H9 (cell line): ENCODE measurements around the gene ITGB6. TPM values are rescaled to one million over a fixed set of nuclear protein-coding genes. Genes with fewer than 3 reads are reported as not detected.

Experiments
- DNase-seq: peaks from one replicate; pipeline ENCODE4 v3.0.0-alpha.2; 2017
- H2AFZ ChIP-seq: one replicate; pipeline ENCODE4 v1.6.1; 2013; ENCODE audit warnings: mild to moderate bottlenecking, low read length, control low read depth, moderate library complexity
- H2AK5ac ChIP-seq: 2 replicates; pipeline ENCODE4 v1.6.1; 2013; ENCODE audit warnings: low read length, control low read depth, mixed read lengths; ENCODE audit not compliant: insufficient read length
- H2BK120ac ChIP-seq: one replicate; pipeline ENCODE4 v1.6.1; 2013; ENCODE audit warnings: low read depth, mild to moderate bottlenecking, low read length, control low read depth, inconsistent platforms; ENCODE audit not compliant: poor library complexity, severe bottlenecking
- H2BK12ac ChIP-seq: 2 replicates; pipeline ENCODE4 v1.6.1; 2013; ENCODE audit warnings: low read length, control low read depth, mixed read lengths, low read depth; ENCODE audit not compliant: insufficient read length
- H2BK15ac ChIP-seq: 2 replicates; pipeline ENCODE4 v1.6.1; 2013; ENCODE audit warnings: low read depth, low read length, control low read depth
- H2BK20ac ChIP-seq: one replicate; pipeline ENCODE4 v1.6.1; 2013; ENCODE audit warnings: low read depth, mild to moderate bottlenecking, low read length, control low read depth, inconsistent platforms; ENCODE audit not compliant: poor library complexity, severe bottlenecking
- H2BK5ac ChIP-seq: 2 replicates; pipeline ENCODE4 v1.6.1; 2013; ENCODE audit warnings: low read length, control low read depth, mixed read lengths; ENCODE audit not compliant: insufficient read length
- H3K14ac ChIP-seq: 2 replicates; pipeline ENCODE4 v1.6.1; 2013; ENCODE audit warnings: low read length, control low read depth; ENCODE audit not compliant: insufficient read depth
- H3K18ac ChIP-seq: 2 replicates; pipeline ENCODE4 v1.6.1; 2013; ENCODE audit warnings: low read depth, mild to moderate bottlenecking, mixed read lengths, low read length, control low read depth; ENCODE audit not compliant: insufficient read length
- H3K23ac ChIP-seq: 2 replicates; pipeline ENCODE4 v1.6.1; 2013; ENCODE audit warnings: low read length, control low read depth, mixed read lengths, low read depth; ENCODE audit not compliant: insufficient read length
- H3K23me2 ChIP-seq: 2 replicates; pipeline ENCODE4 v1.6.1; 2013; ENCODE audit warnings: low read depth, mild to moderate bottlenecking, mixed read lengths, low read length, control low read depth; ENCODE audit not compliant: insufficient read length, poor library complexity, severe bottlenecking
- H3K27ac ChIP-seq: 2 replicates; pipeline ENCODE4 v1.5.1; 2013; ENCODE audit warnings: low read length, control low read depth, mixed read lengths, low read depth; ENCODE audit not compliant: insufficient read length
- H3K27me3 ChIP-seq: 2 replicates; pipeline ENCODE4 v1.6.1; 2013; ENCODE audit warnings: low read length, control low read depth, inconsistent platforms; ENCODE audit not compliant: insufficient read depth
- H3K4ac ChIP-seq: 2 replicates; pipeline ENCODE4 v1.6.1; 2013; ENCODE audit warnings: low read depth, mild to moderate bottlenecking, control low read depth, inconsistent platforms, low read length, moderate library complexity
- H3K4me1 ChIP-seq: 2 replicates; pipeline ENCODE4 v1.6.1; 2013; ENCODE audit warnings: low read length, control low read depth, inconsistent platforms; ENCODE audit not compliant: insufficient read depth
- H3K4me2 ChIP-seq: 2 replicates; pipeline ENCODE4 v1.6.1; 2013; ENCODE audit warnings: low read length, control low read depth, mixed read lengths; ENCODE audit not compliant: insufficient read length, insufficient read depth
- H3K56ac ChIP-seq: 2 replicates; pipeline ENCODE4 v1.6.1; 2013; ENCODE audit warnings: low read depth, mild to moderate bottlenecking, mixed read lengths, low read length, control low read depth; ENCODE audit not compliant: insufficient read length
- H3K79me1 ChIP-seq: 2 replicates; pipeline ENCODE4 v1.6.1; 2013; ENCODE audit warnings: low read depth, mild to moderate bottlenecking, moderate library complexity, low read length, control low read depth, inconsistent platforms; ENCODE audit not compliant: insufficient read depth, poor library complexity, severe bottlenecking
- H3K79me2 ChIP-seq: 2 replicates; pipeline ENCODE4 v1.6.1; 2013; ENCODE audit warnings: low read length, control low read depth, inconsistent platforms; ENCODE audit not compliant: insufficient read depth
- H3K9ac ChIP-seq: 2 replicates; pipeline ENCODE4 v1.6.1; 2013; ENCODE audit warnings: low read length, control low read depth, mixed read lengths; ENCODE audit not compliant: insufficient read length; ENCODE audit errors: extremely low read depth
- H3K9me3 ChIP-seq: one replicate; pipeline ENCODE4 v1.6.1; 2013; ENCODE audit warnings: low read depth, low read length, inconsistent platforms; ENCODE audit not compliant: control insufficient read depth
- H3T11ph ChIP-seq: one replicate; pipeline ENCODE4 v1.6.1; 2013; ENCODE audit warnings: mild to moderate bottlenecking, low read length, control low read depth, inconsistent platforms
- H4K20me1 ChIP-seq: one replicate; pipeline ENCODE4 v1.6.1; 2013; ENCODE audit not compliant: control insufficient read depth, insufficient read length, insufficient read depth
- H4K5ac ChIP-seq: 2 replicates; pipeline ENCODE4 v1.6.1; 2013; ENCODE audit warnings: low read depth, mild to moderate bottlenecking, mixed read lengths, low read length, control low read depth; ENCODE audit not compliant: insufficient read length
- H4K8ac ChIP-seq: replicated peaks from 2 replicates; pipeline ENCODE4 v1.6.1; 2013; ENCODE audit warnings: low read length, control low read depth, mixed read lengths, low read depth; ENCODE audit not compliant: insufficient read length
- H4K91ac ChIP-seq: 2 replicates; pipeline ENCODE4 v1.6.1; 2013; ENCODE audit warnings: low read depth, mild to moderate bottlenecking, moderate library complexity, mixed read lengths, low read length, control low read depth; ENCODE audit not compliant: insufficient read length
- H3K27ac Mint-ChIP-seq, 3 experiments: 2 replicates in 2 of 3; 3 replicates in 1 of 3; pipeline ENCODE4 v1.8.0; 2020 to 2021; ENCODE audit warnings: mixed read lengths in 3 of 3, mild to moderate bottlenecking in 1 of 3, moderate library complexity in 1 of 3
- H3K27me3 Mint-ChIP-seq: 2 replicates; pipeline ENCODE4 v1.8.0; 2021; ENCODE audit warnings: low read depth, mild to moderate bottlenecking, moderate library complexity, mixed read lengths
- H3K36me3 Mint-ChIP-seq, 3 experiments: 2 replicates in 2 of 3; 3 replicates in 1 of 3; pipeline ENCODE4 v1.8.0; 2020 to 2021; ENCODE audit warnings: low read depth in 3 of 3, mixed read lengths in 3 of 3; ENCODE audit not compliant: insufficient read depth in 1 of 3
- H3K4me1 Mint-ChIP-seq, 2 experiments: 2 replicates each; pipeline ENCODE4 v1.8.0; 2020; ENCODE audit warnings: mixed read lengths in 2 of 2
- H3K4me3 Mint-ChIP-seq, 2 experiments: 2 replicates in 1 of 2; 3 replicates in 1 of 2; pipeline ENCODE4 v1.8.0; 2020 to 2021; ENCODE audit warnings: mild to moderate bottlenecking in 2 of 2, mixed read lengths in 2 of 2, moderate library complexity in 1 of 2
- H3K9me3 Mint-ChIP-seq, 2 experiments: 2 replicates in 1 of 2; 3 replicates in 1 of 2; pipeline ENCODE4 v1.8.0; 2020; ENCODE audit warnings: mild to moderate bottlenecking in 2 of 2, mixed read lengths in 2 of 2, moderate library complexity in 1 of 2
- CTCF ChIP-seq: fragments of 200-600 bp; sonication (generic); conservative IDR thresholded peaks from 3 replicates; pipeline ENCODE4 v1.8.0; 2021; ENCODE audit warnings: antibody characterized with exemption, mild to moderate bottlenecking
- WGBS: extraction: QIAGEN DNeasy Blood & Tissue Kit; methylation state at CpG from one replicate; pipeline ENCODE4 v1.1.7; 2013; ENCODE audit warnings: missing lambda C conversion rate, low lambda C conversion rate, mixed read lengths; ENCODE audit not compliant: insufficient read length; ENCODE audit errors: extremely low coverage; 5-methylcytosine and 5-hydroxymethylcytosine counted together
- total RNA-seq: library from RNA; stranded (reverse); gene quantifications from 2 replicates; pipeline ENCODE4 v1.2.1, GENCODE V29; 2021

ITGB6 gene
- total RNA-seq, 1 experiment from 2014 or later: not detected

GRCh38 chr2:160111951-160112798 is 87.9 kb downstream of the ITGB6 start:
- Histone ChIP-seq H4K20me1 (no peaks in the 10 kb centered on the region), H3K23ac (no peak overlapping the region), H3K4me1 (no peaks in the 10 kb centered on the region), H4K8ac (no peak overlapping the region), H3K9ac (no peak overlapping the region), H3K79me2 (no peaks in the 10 kb centered on the region), H2AK5ac (no peak overlapping the region), H3K9me3 (no peaks in the 10 kb centered on the region), H3K27ac (no peak overlapping the region), H3K79me1 (no peaks in the 10 kb centered on the region), H2BK5ac (no peak overlapping the region), H4K5ac (no peak overlapping the region), H3K4me2 (no peak overlapping the region), H3K27me3 (no peaks in the 10 kb centered on the region), H2AFZ (no peak overlapping the region), H2BK120ac (no peak overlapping the region), H3K56ac (no peak overlapping the region), H2BK20ac (no peak overlapping the region), H2BK15ac (no peak overlapping the region), H3K23me2 (no peaks in the 10 kb centered on the region), H3K4ac (no peak overlapping the region), H3T11ph (no peak overlapping the region), H3K18ac (no peak overlapping the region), H2BK12ac (no peak overlapping the region), H3K14ac (no peak overlapping the region), H4K91ac (no peak overlapping the region)
- Mint-ChIP-seq H3K4me1 (peaks cover 3 to 9% of the 10 kb centered on the region in 2 experiments; a peak in 3 of 4 replicates), H3K36me3 (peaks cover 2 to 5% (median 4%) of the 10 kb centered on the region in 3 experiments; a peak in 4 of 7 replicates), H3K27ac (no peak overlapping the region), H3K9me3 (peaks cover 10% of the 10 kb centered on the region in 2 experiments), H3K27me3 (peaks cover 2% of the 10 kb centered on the region; the same call in 1 of the 2 replicates), H3K4me3 (no peak overlapping the region)
- TF ChIP-seq CTCF: no peak
- no peak for DNase-seq
- WGBS: no CpG with 5 or more reads among the region's 8 CpGs
